OCI-LY7 (cell line): ENCODE data around the gene RAB40C. TPM values are rescaled to one million over a fixed set of nuclear protein-coding genes. Genes with fewer than 3 reads are reported as not detected.

Experiments used
- BruUV-seq: library from RNA; stranded (reverse); fragments of 400-500 nt; replicated peaks from 2 replicates; lab custom pipeline; 2021; lab: Mats Ljungman, UMichigan
- CTCF ChIA-PET: fragments of 300-600 bp; sonication (Branson Sonifier 250); formaldehyde crosslinking; loops from one replicate; lab custom pipeline; 2022; ENCODE audit warnings: antibody characterized with exemption; ENCODE audit not compliant: unreplicated experiment; lab: Charles Lee
- POLR2A ChIA-PET: fragments of 300-600 bp; sonication (Branson Sonifier 250); formaldehyde crosslinking; loops from one replicate; lab custom pipeline; 2022; ENCODE audit warnings: antibody characterized with exemption; lab: Charles Lee
- DNase-seq: peaks from one replicate; pipeline ENCODE4 v3.0.0-alpha.2; 2015; ENCODE audit warnings: low spot score
- H2AFZ ChIP-seq: fragments of 200-600 bp; sonication (generic), shearing (Covaris generic); 2 replicates; pipeline ENCODE4 v1.6.1; 2014; ENCODE audit warnings: mild to moderate bottlenecking, antibody characterized with exemption, low read length, moderate library complexity
- H3K27ac ChIP-seq: fragments of 200-600 bp; sonication (generic); 2 replicates; pipeline ENCODE4 v1.5.1; 2014; ENCODE audit warnings: mixed run types, low read depth, mild to moderate bottlenecking, moderate library complexity, low read length, inconsistent platforms; ENCODE audit not compliant: poor library complexity, severe bottlenecking
- H3K36me3 ChIP-seq: fragments of 200-600 bp; sonication (generic); 2 replicates; pipeline ENCODE4 v1.6.1; 2014; ENCODE audit warnings: mild to moderate bottlenecking, antibody characterized with exemption, low read length, moderate library complexity, mixed read lengths; ENCODE audit not compliant: insufficient read depth
- H3K4me1 ChIP-seq: fragments of 200-600 bp; sonication (generic); 2 replicates; pipeline ENCODE4 v1.5.1; 2014; ENCODE audit warnings: mild to moderate bottlenecking, low read length; ENCODE audit not compliant: insufficient read depth, poor library complexity, severe bottlenecking
- H3K4me2 ChIP-seq: fragments of 200-600 bp; sonication (generic); 2 replicates; pipeline ENCODE4 v1.6.1; 2014; ENCODE audit warnings: mild to moderate bottlenecking, low read length
- H3K4me3 ChIP-seq: fragments of 200-600 bp; sonication (generic); 2 replicates; pipeline ENCODE4 v1.5.1; 2014; ENCODE audit warnings: mild to moderate bottlenecking, low read depth, low read length; ENCODE audit not compliant: poor library complexity, severe bottlenecking
- H3K79me2 ChIP-seq: fragments of 200-600 bp; sonication (generic); 2 replicates; pipeline ENCODE4 v1.6.1; 2016; ENCODE audit warnings: low read depth, mild to moderate bottlenecking, low read length, moderate library complexity, mixed read lengths; ENCODE audit not compliant: insufficient read depth
- H3K9me2 ChIP-seq: fragments of 200-600 bp; sonication (generic); 2 replicates; pipeline ENCODE4 v1.6.1; 2016; ENCODE audit warnings: mild to moderate bottlenecking, low read length, mixed read lengths; ENCODE audit not compliant: insufficient read depth
- H3K9me3 ChIP-seq: fragments of 200-600 bp; sonication (generic); 2 replicates; pipeline ENCODE4 v1.6.1; 2014; ENCODE audit warnings: mild to moderate bottlenecking, mixed run types, low read length, mixed read lengths
- H4K20me1 ChIP-seq: fragments of 200-600 bp; sonication (generic); 2 replicates; pipeline ENCODE4 v1.6.1; 2014; ENCODE audit warnings: mild to moderate bottlenecking, antibody characterized with exemption, low read length, moderate library complexity, mixed read lengths; ENCODE audit not compliant: insufficient read depth
- CTCF ChIP-seq: fragments of 200-600 bp; sonication (generic); conservative IDR thresholded peaks from 2 replicates; pipeline ENCODE4 v1.5.1; 2014; ENCODE audit warnings: mild to moderate bottlenecking, antibody characterized with exemption, low read length, moderate library complexity, mixed read lengths
- EZH2phosphoT487 ChIP-seq: fragments of 200-600 bp; sonication (generic); IDR thresholded peaks from 2 replicates; pipeline ENCODE4 v1.6.1; 2018; ENCODE audit warnings: low read depth, borderline replicate concordance, mild to moderate bottlenecking, mixed run types, antibody characterized with exemption, low read length, moderate library complexity, mixed read lengths
- intact Hi-C: fragments of 100-400 bp; cut with micrococcal nuclease; formaldehyde crosslinking; loops from one replicate; pipeline ENCODE4 v1.10.0; 2022; ENCODE audit not compliant: unreplicated experiment
- total RNA-seq, 2 experiments: library from RNA; depleted of rRNA in 1 of 2; stranded (reverse); fragments of >200 nt in 1 of 2; shearing (Covaris generic) in 1 of 2; gene quantifications; 2 replicates each; pipeline ENCODE4 v1.2.3, GENCODE V29; 2014 to 2022

RAB40C gene
- total RNA-seq, 2 experiments from 2014 or later = 19.3 to 20.9 TPM

- no peaks in the 10 kb centered on the region for H3K9me3 ChIP-seq
- no peaks in the 10 kb centered on the region for H3K79me2 ChIP-seq
- no peak overlapping the region for H3K4me2 ChIP-seq
- TF ChIP-seq EZH2phosphoT487 (no peak), CTCF (no peak)
- no peaks in the 10 kb centered on the region for H3K4me1 ChIP-seq
- H3K27ac ChIP-seq = no peak overlapping the region
- H3K4me3 ChIP-seq = no peak overlapping the region
- no peak for DNase-seq
- H3K9me2 ChIP-seq = no peaks in the 10 kb centered on the region
- intact Hi-C loops = no loop called here
- no peaks in the 10 kb centered on the region for H3K36me3 ChIP-seq
- no TSS peak for BruUV-seq
- ChIA-PET CTCF (no interaction called here), POLR2A (no interaction called here)
- no peaks in the 10 kb centered on the region for H4K20me1 ChIP-seq
- no peak overlapping the region for H2AFZ ChIP-seq
Observed at GRCh38 chr16:627454-628239, 37.8 kb downstream of the RAB40C start.

GRCh38 chr16:628321-629061 lies 38.6 kb downstream of the RAB40C start:
- Histone ChIP-seq H3K9me3 (no peaks in the 10 kb centered on the region), H3K27ac (no peak overlapping the region), H3K9me2 (no peaks in the 10 kb centered on the region), H4K20me1 (no peaks in the 10 kb centered on the region), H3K36me3 (no peaks in the 10 kb centered on the region), H3K4me3 (no peak overlapping the region), H3K79me2 (no peaks in the 10 kb centered on the region), H2AFZ (no peak overlapping the region), H3K4me1 (no peaks in the 10 kb centered on the region), H3K4me2 (no peak overlapping the region)
- CTCF ChIA-PET = no interaction called here
- no TSS peak for BruUV-seq
- TF ChIP-seq EZH2phosphoT487 = no peak
- TF ChIP-seq CTCF = no peak
- intact Hi-C loops = no loop called here
- no peak for DNase-seq
- POLR2A ChIA-PET = no interaction called here
